AG09319 (cell line): ENCODE results near the gene CCDC124.

Experiments used
- DNase-seq: peaks from one replicate; pipeline ENCODE4 v3.0.0-alpha.2; 2010; ENCODE audit warnings: low read depth; ENCODE audit errors: extremely low read depth
- CTCF ChIP-seq: IDR thresholded peaks from 2 replicates; pipeline ENCODE4 v1.5.1; 2011; ENCODE audit warnings: low read depth, mild to moderate bottlenecking, inconsistent platforms, low read length, moderate library complexity

CCDC124 gene

DNA sequence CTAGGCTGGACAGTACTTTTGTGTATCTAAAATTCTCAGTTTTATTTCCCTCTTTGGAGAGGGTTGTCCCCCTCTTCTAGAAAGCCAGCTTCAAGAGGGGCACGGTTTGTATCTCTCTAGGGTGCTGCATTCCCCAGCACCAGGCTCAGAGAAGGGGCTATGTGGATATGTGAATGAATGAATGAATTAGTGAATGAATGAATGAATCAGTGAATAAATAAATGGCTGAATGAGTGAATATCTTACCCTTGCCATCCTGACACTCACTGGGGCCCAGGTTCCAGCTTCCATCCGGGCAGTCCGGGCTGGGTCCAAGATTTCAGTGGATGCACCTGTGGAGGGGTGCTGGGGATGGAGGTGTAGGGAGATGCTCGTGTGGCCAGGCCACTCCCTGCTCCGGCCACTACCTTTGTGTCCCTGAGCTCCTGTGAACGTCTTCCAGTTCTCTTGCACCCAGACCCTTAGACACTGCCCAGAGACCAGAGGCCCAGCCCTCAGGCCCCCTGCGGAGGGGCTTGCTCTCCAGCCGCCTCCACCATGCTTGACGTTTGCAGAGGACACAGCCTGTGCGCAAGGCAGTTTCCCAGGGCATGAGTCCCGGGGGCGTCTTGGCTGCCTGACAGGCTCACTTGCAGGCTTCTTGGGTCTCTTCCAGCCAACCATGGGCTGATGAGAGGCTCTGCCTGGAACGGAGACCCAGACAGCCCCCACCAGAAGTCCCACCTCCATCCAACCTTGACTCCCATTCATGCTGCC lies 31.3 kb downstream of the CCDC124 start:
- no peak for TF ChIP-seq CTCF

GRCh38 chr19:17965370-17966128 lies 32.7 kb downstream of the CCDC124 start:
- TF ChIP-seq CTCF = no peak
- DNase-seq = no peak

More for the DNA sequence above, 31.3 kb downstream of the CCDC124 start:
- DNase-seq = no peak

DNA sequence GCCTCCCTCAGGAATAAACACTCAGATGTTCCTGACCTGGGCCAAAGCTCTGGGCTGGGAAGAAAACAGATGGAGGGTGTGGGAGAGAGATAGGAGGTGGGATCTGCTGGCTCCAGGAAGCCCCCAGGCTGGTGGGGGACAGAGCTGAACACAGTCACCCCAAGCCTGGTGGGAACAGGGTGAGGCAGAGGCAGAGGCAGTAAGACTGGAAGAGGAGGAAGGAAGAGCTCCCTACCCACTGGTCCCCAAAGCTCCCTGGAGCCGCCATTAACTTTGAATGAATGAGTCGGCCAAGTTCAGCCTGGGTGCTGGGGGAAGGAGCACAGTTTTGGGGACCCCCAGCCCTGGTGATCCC lies 33.3 kb downstream of the CCDC124 start:
- TF ChIP-seq CTCF = no peak
- DNase-seq = no peak

DNA sequence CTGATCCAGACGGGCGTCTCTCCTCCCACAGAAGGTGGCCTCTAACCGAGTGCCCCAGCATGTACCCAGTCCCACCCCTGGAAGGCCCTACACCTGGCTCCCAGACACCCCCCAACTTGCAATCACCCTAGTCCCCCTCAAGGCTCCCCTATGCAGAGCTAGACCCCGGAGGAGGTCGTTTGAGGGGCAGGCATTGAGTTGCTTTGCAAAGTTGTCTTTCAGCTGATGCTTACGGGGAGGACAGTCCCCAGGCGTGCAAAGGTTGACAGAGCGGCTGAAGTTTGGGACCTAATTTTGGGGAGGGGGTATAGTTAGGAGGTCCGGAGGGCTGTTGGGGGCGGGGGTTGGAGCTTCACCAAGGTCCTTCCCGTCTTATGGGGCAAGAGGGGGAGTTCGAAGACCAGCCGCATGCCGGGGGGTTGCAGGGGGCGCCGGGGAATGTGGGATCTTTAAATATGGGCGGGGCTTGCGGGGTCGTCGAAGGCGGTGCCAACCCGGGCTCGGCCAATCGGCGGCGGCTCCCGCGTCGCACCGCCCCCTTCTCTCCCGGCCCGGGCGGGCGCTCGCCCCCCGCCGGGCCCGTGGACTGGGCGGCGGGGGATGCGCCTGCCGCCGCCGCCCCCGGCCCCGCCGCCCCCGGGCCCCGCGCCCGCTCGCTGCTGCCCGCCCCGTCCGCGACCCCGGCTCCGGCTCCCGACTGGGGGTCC lies 33.9 kb downstream of the CCDC124 start, which contains the start of gene KCNN1:
Gene KCNN1, plus strand, starts transcription at position 558 of the 707 bp plus-strand sequence. CDS start 6,782 bp downstream, outside the sequence.
- no peak for DNase-seq
- TF ChIP-seq CTCF = no peak

DNA sequence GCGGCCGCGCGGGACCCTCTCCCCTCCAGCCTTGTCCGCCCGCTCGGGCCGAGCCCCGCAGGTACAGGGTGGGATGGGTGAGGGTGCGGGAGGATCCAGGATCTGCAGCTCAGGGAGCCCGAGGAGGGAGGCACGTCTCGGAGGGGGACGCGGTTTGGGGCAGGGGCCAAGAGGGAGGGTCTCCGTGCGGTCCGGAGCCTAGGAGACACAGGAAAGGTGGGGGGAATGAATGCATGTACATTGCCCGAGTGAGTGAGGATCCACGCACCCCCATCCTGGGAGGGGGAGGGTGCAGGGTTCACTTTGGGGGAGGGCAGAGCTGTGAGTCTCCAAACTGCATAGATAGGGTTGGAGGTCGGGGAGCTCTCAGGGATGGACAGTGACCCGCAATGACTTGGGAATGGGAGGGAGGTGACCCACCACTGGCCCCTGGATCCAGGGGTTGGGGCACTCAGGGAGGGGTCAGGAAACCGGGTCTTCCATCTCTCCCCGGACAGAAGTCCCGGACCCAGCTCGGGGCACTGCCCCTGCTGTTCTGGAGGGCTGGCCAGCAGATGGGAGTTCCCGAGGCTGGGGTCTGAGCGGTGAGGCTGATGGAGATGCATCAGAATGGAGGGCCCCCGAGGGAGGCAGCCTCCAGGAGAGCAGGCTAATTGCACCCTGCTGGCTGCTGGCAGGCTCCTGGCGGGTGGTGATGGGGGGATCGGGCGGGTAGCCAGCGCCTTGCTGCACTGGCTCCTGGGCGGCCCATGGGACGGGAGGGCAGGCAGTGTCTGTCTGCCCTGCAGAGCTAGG lies 34.6 kb downstream of the CCDC124 start:
- TF ChIP-seq CTCF = no peak

GRCh38 chr19:17968362-17968761 lies 35.5 kb downstream of the CCDC124 start:
- no peak for DNase-seq

More for the DNA sequence above, 34.6 kb downstream of the CCDC124 start:
- no peak for DNase-seq

More at GRCh38 chr19:17968362-17968761, 35.5 kb downstream of the CCDC124 start:
- no peak for TF ChIP-seq CTCF
